RWPE2 (cell line): Measurements from ENCODE around the gene CACNA2D3.

Experiments
- ATAC-seq: fragments of 200-7000 bp; cut with Tn5 transposase; 3 replicates; pipeline ENCODE4 v1.9.1; 2021; ENCODE audit warnings: low read depth
- DNase-seq: peaks from one replicate; pipeline ENCODE4 v3.0.0-alpha.2; 2020; ENCODE audit warnings: low spot score
- H3K27ac ChIP-seq: fragments of 450-650 bp; 2 replicates; pipeline ENCODE4 v1.5.1; 2017; ENCODE audit warnings: mild to moderate bottlenecking; ENCODE audit not compliant: poor library complexity, severe bottlenecking
- H3K27me3 ChIP-seq: fragments of 250-450 bp; sonication (Bioruptor Pico); 2 replicates; pipeline ENCODE4 v1.5.1; 2021; ENCODE audit warnings: mild to moderate bottlenecking, moderate library complexity; ENCODE audit not compliant: insufficient read depth, poor library complexity, severe bottlenecking
- H3K36me3 ChIP-seq: fragments of 250-450 bp; sonication (Bioruptor Pico); 2 replicates; pipeline ENCODE4 v1.5.1; 2020; ENCODE audit warnings: low read depth, mild to moderate bottlenecking, moderate library complexity
- H3K4me1 ChIP-seq: fragments of 250-450 bp; sonication (Bioruptor Pico); 2 replicates; pipeline ENCODE4 v1.5.1; 2021; ENCODE audit warnings: mild to moderate bottlenecking, moderate library complexity; ENCODE audit not compliant: insufficient read depth, poor library complexity, severe bottlenecking
- H3K4me3 ChIP-seq: fragments of 250-450 bp; sonication (Bioruptor Pico); 2 replicates; pipeline ENCODE4 v1.5.1; 2021; ENCODE audit warnings: mild to moderate bottlenecking, moderate library complexity; ENCODE audit not compliant: severe bottlenecking
- H3K9me3 ChIP-seq: fragments of 250-450 bp; sonication (Bioruptor Pico); 2 replicates; pipeline ENCODE4 v1.5.1; 2021; ENCODE audit warnings: mild to moderate bottlenecking, moderate library complexity; ENCODE audit not compliant: severe bottlenecking
- TF ChIP-seq, protein P1 (sequence below): fragments of 450-650 bp; IDR thresholded peaks from one replicate; pipeline ENCODE4 v1.5.1; 2017; ENCODE audit warnings: mild to moderate bottlenecking, moderate library complexity; ENCODE audit not compliant: poor library complexity, severe bottlenecking

CACNA2D3 gene

DNA sequence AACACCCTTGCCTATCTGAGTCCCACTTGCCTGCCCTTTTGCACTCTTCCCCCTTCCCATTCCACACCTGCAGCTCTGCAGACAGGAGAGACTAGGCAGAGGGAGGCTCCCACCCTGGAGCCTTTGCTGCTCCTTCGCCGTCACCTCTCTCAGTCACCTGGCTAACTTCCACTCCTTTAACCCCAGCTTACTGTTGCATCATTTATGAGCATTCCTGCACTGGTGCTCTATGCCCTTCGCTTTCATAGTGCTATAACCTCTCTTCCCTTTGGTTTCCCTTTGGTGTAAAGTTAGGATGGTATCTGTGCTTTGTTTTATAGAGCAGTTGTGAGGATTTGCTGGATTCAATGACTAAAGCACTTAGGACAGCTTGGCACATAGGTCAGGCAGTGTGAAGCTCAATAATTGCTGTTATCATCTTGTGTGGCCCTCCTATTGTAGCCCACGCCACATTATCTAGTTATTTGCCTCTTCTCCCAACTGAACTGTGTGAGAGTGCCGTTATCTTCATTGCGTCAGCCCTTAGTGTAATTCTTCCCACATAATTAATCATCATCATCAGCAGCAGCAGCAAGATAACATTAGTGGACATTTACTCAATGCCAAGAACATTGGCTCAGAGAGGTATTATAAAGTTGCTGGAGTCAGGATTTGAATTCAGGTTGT, 253.9 kb downstream of the CACNA2D3 start:
- Histone ChIP-seq H3K4me1 (no peaks in the 10 kb centered on the region), H3K4me3 (no peak overlapping the region), H3K9me3 (no peaks in the 10 kb centered on the region), H3K27ac (no peak overlapping the region), H3K27me3 (no peaks in the 10 kb centered on the region), H3K36me3 (no peaks in the 10 kb centered on the region)
- TF ChIP-seq, protein P1, sequence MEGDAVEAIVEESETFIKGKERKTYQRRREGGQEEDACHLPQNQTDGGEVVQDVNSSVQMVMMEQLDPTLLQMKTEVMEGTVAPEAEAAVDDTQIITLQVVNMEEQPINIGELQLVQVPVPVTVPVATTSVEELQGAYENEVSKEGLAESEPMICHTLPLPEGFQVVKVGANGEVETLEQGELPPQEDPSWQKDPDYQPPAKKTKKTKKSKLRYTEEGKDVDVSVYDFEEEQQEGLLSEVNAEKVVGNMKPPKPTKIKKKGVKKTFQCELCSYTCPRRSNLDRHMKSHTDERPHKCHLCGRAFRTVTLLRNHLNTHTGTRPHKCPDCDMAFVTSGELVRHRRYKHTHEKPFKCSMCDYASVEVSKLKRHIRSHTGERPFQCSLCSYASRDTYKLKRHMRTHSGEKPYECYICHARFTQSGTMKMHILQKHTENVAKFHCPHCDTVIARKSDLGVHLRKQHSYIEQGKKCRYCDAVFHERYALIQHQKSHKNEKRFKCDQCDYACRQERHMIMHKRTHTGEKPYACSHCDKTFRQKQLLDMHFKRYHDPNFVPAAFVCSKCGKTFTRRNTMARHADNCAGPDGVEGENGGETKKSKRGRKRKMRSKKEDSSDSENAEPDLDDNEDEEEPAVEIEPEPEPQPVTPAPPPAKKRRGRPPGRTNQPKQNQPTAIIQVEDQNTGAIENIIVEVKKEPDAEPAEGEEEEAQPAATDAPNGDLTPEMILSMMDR = no peak
- DNase-seq = no peak
- ATAC-seq = no peak

DNA sequence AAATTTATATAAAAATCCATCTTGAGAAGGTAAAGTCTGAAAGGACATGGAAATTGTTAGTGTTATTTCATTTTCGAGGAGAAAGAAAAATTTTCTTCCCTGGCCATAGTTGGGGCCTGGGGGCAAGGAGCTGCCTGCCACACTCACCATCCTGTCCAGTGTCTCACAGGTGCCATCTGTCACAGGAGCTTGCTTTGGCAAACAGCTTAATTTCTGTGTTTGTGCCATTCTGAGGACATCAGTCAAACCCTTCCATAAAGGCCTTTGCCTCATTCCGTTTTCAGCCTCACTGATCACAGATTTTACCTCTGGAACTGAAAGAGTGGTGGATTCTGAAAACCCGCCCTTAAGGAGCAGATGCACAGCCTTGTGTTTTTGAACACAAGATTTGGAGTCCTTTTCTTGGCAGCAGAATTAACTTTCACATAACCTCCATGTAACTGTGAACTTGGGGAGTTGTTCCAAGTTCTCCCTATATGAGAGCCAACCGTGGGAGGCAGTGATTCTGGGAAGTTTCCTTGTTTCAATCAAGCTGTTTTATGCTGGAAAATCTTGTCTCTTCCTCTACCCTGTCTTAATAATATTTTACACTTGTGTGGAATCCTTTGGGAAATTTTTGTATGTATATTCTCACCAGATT, 254.7 kb downstream of the CACNA2D3 start:
- no peaks in the 10 kb centered on the region for H3K27me3 ChIP-seq
- DNase-seq = no peak
- TF ChIP-seq, protein P1 = no peak
- ATAC-seq = no peak
- no peak overlapping the region for H3K4me3 ChIP-seq
- H3K27ac ChIP-seq = no peak overlapping the region
- H3K4me1 ChIP-seq = no peaks in the 10 kb centered on the region
- no peaks in the 10 kb centered on the region for H3K36me3 ChIP-seq
- no peaks in the 10 kb centered on the region for H3K9me3 ChIP-seq

DNA sequence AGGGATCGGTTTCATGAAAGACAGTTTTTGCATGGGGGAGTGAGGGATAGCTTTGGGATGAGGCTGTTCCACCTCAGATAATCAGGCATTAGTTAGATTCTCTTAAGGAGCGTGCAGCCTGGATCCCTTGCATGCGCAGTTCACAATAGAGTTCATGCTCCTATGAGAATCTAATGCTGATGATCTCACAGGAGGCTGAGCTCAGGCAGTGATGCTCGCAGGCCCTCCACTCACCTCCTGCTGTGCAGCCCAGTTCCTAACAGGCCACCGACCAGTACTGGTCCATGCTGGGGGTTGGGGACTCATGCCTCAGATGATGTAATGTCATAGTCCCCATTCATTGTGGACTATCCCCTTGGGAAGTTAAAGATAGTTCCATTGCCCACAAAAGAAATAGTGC, 255.8 kb downstream of the CACNA2D3 start:
- no peaks in the 10 kb centered on the region for H3K27me3 ChIP-seq
- H3K4me1 ChIP-seq = no peaks in the 10 kb centered on the region
- no peaks in the 10 kb centered on the region for H3K36me3 ChIP-seq
- no peaks in the 10 kb centered on the region for H3K9me3 ChIP-seq
- no peak overlapping the region for H3K27ac ChIP-seq
- TF ChIP-seq, protein P1 = no peak
- H3K4me3 ChIP-seq = no peak overlapping the region
- DNase-seq = no peak
- ATAC-seq = no peak

DNA sequence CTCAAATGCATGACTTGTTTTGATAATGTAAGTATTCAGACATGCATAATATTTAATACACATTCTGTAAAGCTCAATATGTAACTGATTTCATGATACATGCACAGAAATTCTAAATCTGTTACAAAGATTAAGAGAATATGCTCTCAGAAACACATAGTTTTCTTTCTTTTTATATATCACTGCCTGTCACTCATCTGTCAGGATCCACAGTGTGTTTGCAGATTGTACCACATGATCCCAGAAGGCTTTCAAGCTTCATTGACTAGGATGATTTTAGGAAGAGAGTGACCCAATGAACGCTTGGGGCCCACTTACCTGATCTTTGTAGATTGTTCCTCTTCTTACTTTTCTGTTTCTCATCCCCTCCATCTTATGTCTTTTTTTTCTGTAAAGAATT, 261.9 kb downstream of the CACNA2D3 start:
- DNase-seq (no peak), ATAC-seq (no peak)
- H3K4me3 ChIP-seq = no peak overlapping the region
- H3K9me3 ChIP-seq = no peaks in the 10 kb centered on the region
- no peaks in the 10 kb centered on the region for H3K36me3 ChIP-seq
- TF ChIP-seq, protein P1 = no peak
- H3K27ac ChIP-seq = no peak overlapping the region
- H3K4me1 ChIP-seq = no peaks in the 10 kb centered on the region
- no peaks in the 10 kb centered on the region for H3K27me3 ChIP-seq

DNA sequence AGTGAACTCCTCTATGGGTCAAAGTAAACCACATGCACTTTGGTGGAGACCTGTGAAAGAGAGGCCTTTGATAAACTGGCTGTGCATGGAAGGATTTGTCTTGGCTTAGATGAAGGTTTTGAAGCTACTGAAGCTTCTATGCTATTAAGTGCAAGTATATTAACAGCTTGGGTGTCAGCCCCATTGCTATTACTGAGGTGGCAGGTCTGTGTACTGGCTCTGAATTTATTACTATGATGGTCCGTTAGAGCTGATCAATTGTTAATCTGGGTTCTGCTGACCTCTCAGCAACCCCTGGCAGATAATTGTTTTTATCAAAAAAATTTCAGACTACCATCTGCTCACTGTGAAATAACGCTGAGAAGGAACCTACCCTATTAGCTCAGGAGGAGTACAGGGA, 268.2 kb downstream of the CACNA2D3 start:
- Histone ChIP-seq H3K36me3 (no peaks in the 10 kb centered on the region), H3K4me3 (no peak overlapping the region), H3K9me3 (no peaks in the 10 kb centered on the region), H3K4me1 (no peaks in the 10 kb centered on the region), H3K27ac (no peak overlapping the region), H3K27me3 (no peaks in the 10 kb centered on the region)
- ATAC-seq (no peak), DNase-seq (no peak)
- TF ChIP-seq, protein P1 = no peak
